Measurements from ENCODE around the gene IGFALS. TPM values are rescaled to one million over a fixed set of nuclear protein-coding genes. Genes with fewer than 3 reads are reported as not detected.

IGFALS gene
- total RNA-seq, 1 donor from 2014 or later: not detected

DNA sequence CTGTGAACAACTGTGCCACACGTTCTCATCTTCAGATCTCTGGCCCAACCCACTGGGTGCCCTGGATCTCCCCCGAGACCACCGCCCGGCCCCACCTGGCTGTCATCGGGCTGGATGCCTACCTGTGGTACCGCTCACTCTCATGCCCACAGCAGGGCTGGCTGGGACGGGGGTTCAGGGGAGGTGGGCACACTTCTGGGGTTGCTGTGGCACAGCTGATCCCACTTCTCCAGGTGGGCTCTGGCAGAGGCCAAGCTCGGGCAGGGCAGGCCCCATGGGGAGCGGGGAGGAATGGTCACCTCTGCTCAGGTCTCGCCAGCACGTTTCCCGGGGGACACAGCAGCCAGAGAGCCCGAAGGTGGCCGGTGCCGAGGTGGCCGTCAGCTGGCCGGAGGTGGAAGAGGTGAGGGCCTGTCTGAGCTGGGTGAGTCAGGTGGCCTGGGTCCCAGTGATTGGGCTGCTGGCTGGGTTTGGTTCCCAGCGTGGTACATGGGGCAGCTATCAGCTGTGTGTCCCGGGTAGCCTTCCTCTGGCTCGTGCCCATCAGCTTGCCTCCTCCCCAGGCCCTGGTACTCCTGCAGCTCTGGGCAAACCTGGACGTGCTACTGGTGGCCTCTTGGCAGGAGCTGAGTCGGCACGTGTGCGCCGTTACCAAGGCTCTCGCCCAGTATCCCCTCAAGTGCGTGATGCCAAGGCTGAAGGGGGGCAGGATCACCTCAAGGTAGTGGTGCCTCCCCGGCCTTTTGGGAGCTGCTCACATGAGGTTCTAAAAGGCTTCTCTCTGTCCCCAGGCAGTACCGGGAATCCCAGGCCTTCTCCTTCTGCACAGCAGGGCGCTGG lies 18.3 kb downstream of the IGFALS start:
- Mint-ChIP-seq H3K9me3 (no peaks in the 10 kb centered on the region), H3K27ac (no peak overlapping the region), H3K4me1 (ENCODE audit: low read depth) (peaks cover 8% of the 10 kb centered on the region), H3K36me3 (ENCODE audit: low read depth) (peaks cover 10% of the 10 kb centered on the region), H3K4me3 (peak overlapping the region; percentile 60), H3K27me3 (ENCODE audit: insufficient read depth) (no peaks in the 10 kb centered on the region)
- no peak for DNase-seq (ENCODE audit: low spot score)
- intact Hi-C loops (cut with micrococcal nuclease): no loop called here

DNA sequence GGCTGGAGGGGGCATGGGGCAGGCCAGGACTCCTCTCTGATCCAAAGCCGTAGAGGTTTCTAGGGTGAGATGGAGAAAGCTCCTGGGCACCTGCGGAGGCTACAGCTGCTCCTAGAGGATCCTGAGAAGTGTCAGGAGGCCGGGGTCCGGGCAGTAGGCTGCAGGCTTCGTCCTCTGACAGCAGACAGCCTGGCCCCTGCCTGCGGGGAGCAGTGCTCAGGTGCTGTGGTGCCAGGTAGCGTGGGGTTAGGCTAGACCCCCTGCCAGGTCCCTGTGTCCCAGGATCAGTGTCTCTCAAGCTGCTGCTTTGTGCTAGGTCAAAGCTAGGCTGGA lies 19.1 kb downstream of the IGFALS start:
- Mint-ChIP-seq H3K9me3 (no peaks in the 10 kb centered on the region), H3K27me3 (ENCODE audit: insufficient read depth) (no peaks in the 10 kb centered on the region), H3K36me3 (ENCODE audit: low read depth) (peaks cover 12% of the 10 kb centered on the region), H3K27ac (no peak overlapping the region), H3K4me1 (ENCODE audit: low read depth) (peaks cover 8% of the 10 kb centered on the region), H3K4me3 (peak overlapping the region; percentile 100)
- intact Hi-C loops (cut with micrococcal nuclease): loop anchor here (5.0 kb wide), 1 partner anchor 67 kb away; the partner anchor contains the start of gene MAPK8IP3
- no peak for DNase-seq (ENCODE audit: low spot score)

- DNase-seq (ENCODE audit: low spot score): peak; percentile 24
- H3K4me1 Mint-ChIP-seq (ENCODE audit: low read depth): peaks cover 8% of the 10 kb centered on the region
- intact Hi-C loops (cut with micrococcal nuclease): loop anchor here (1.0 to 5.0 kb wide), 6 partner anchors 8 to 169 kb away; partner anchors contain the start of genes CRAMP1, HAGH, IFT140 and JPT2
Measured at GRCh38 chr16:1773703-1774447, 19.6 kb downstream of the IGFALS start.

DNA sequence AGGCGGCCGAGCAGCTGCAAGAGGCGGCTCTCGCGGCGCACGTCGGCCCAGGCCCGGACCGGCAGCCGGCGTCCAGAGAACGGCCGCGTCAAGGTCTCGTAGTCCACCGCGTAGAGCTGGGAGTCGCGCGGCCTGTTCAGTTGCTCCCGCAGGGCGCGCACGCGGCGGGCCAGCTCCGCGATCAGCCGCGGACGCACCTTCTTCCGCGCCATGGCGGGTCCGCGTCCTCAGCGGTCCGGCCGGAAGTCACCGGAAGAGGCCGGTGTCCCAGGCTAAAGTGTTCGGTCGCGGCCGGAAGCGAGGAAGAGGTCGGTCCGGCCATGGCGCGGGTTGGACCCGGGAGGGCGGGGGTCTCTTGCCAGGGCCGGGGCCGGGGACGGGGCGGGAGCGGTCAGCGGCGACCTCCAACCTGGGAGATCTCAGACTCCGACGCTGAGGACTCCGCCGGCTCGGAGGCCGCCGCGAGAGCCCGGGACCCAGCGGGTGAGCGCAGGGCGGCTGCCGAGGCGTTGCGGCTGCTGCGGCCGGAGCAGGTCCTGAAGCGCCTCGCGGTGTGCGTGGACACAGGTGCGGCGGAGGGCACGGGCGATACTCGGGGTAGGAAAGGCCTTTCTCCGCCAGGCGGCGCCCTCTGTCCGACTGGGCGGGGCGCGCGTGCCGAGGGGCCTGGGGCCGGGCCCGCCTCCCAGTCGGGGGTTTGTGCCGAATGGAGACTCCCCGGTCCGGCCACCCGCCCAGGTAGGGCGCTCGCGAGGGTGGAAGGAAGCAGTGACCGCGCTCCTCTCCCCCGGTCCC lies 20.4 kb downstream of the IGFALS start, which contains the start of gene MRPS34:
Gene MRPS34 (minus strand): TSS at position 227 of the 795 bp plus-strand sequence. CDS start 15 bp downstream, at position 212.
- Mint-ChIP-seq H3K9me3 (no peaks in the 10 kb centered on the region), H3K27me3 (ENCODE audit: insufficient read depth) (no peaks in the 10 kb centered on the region), H3K27ac (peak within 1 kb of the TSS; percentile 98), H3K4me3 (peak within 1 kb of the TSS; percentile 100), H3K4me1 (ENCODE audit: low read depth) (peaks cover 8% of the 10 kb centered on the region), H3K36me3 (ENCODE audit: low read depth) (peaks cover 13% of the 10 kb centered on the region)
- intact Hi-C loops (cut with micrococcal nuclease): loop anchor here (1.0 to 5.0 kb wide), 6 partner anchors 9 to 170 kb away; partner anchors contain the start of genes CRAMP1, HAGH, IFT140 and JPT2
- peak; percentile 82 for DNase-seq (ENCODE audit: low spot score)

More at GRCh38 chr16:1773703-1774447, 19.6 kb downstream of the IGFALS start:
- Mint-ChIP-seq H3K27ac (peak overlapping the region; percentile 52), H3K9me3 (no peaks in the 10 kb centered on the region), H3K27me3 (ENCODE audit: insufficient read depth) (no peaks in the 10 kb centered on the region), H3K4me3 (peak overlapping the region; percentile 100), H3K36me3 (ENCODE audit: low read depth) (peaks cover 12% of the 10 kb centered on the region)

GRCh38 chr16:1772362-1772907 lies 21.1 kb downstream of the IGFALS start, which contains the start of gene EME2:
EME2 (plus strand) TSS chr16:1772810; CDS start chr16:1773228, 418 bp downstream.
- peak within 1 kb of the TSS; percentile 98 for H3K27ac Mint-ChIP-seq
- peak; percentile 46 for DNase-seq (ENCODE audit: low spot score)
- intact Hi-C loops (cut with micrococcal nuclease): loop anchor here (2.0 to 5.0 kb wide), 3 partner anchors 65 to 170 kb away; partner anchors contain the start of genes CRAMP1, IFT140, MAPK8IP3 and MSRB1
- peak within 1 kb of the TSS; percentile 100 for H3K4me3 Mint-ChIP-seq
- H3K27me3 Mint-ChIP-seq (ENCODE audit: insufficient read depth): no peaks in the 10 kb centered on the region
- H3K4me1 Mint-ChIP-seq (ENCODE audit: low read depth): peaks cover 8% of the 10 kb centered on the region
- no peaks in the 10 kb centered on the region for H3K9me3 Mint-ChIP-seq
- H3K36me3 Mint-ChIP-seq (ENCODE audit: low read depth): peaks cover 16% of the 10 kb centered on the region

- intact Hi-C loops (cut with micrococcal nuclease): loop anchor here (2.0 to 5.0 kb wide), 3 partner anchors 65 to 171 kb away; partner anchors contain the start of genes CRAMP1, IFT140, MAPK8IP3 and MSRB1
- H3K27ac Mint-ChIP-seq: peak overlapping the region; percentile 98
- H3K36me3 Mint-ChIP-seq (ENCODE audit: low read depth): peaks cover 18% of the 10 kb centered on the region
- no peaks in the 10 kb centered on the region for H3K27me3 Mint-ChIP-seq (ENCODE audit: insufficient read depth)
- peaks cover 8% of the 10 kb centered on the region for H3K4me1 Mint-ChIP-seq (ENCODE audit: low read depth)
- H3K4me3 Mint-ChIP-seq: peak overlapping the region; percentile 100
- no peaks in the 10 kb centered on the region for H3K9me3 Mint-ChIP-seq
- DNase-seq (ENCODE audit: low spot score): no peak
Measured at GRCh38 chr16:1771864-1772361, 21.6 kb downstream of the IGFALS start.

GRCh38 chr16:1771188-1771863 lies 22.2 kb downstream of the IGFALS start, which contains the start of gene NME3:
NME3 (minus strand) TSS chr16:1771543; CDS start chr16:1771534, 9 bp downstream.
- no peaks in the 10 kb centered on the region for H3K9me3 Mint-ChIP-seq
- H3K4me3 Mint-ChIP-seq: peak within 1 kb of the TSS; percentile 100
- H3K4me1 Mint-ChIP-seq (ENCODE audit: low read depth): peaks cover 8% of the 10 kb centered on the region
- H3K27me3 Mint-ChIP-seq (ENCODE audit: insufficient read depth): no peaks in the 10 kb centered on the region
- peaks cover 19% of the 10 kb centered on the region for H3K36me3 Mint-ChIP-seq (ENCODE audit: low read depth)
- intact Hi-C loops (cut with micrococcal nuclease): loop anchor here (5.0 kb wide), 1 partner anchor 64 kb away; the partner anchor contains the start of gene MAPK8IP3
- H3K27ac Mint-ChIP-seq: peak within 1 kb of the TSS; percentile 98
- DNase-seq (ENCODE audit: low spot score): peak; percentile 80

DNA sequence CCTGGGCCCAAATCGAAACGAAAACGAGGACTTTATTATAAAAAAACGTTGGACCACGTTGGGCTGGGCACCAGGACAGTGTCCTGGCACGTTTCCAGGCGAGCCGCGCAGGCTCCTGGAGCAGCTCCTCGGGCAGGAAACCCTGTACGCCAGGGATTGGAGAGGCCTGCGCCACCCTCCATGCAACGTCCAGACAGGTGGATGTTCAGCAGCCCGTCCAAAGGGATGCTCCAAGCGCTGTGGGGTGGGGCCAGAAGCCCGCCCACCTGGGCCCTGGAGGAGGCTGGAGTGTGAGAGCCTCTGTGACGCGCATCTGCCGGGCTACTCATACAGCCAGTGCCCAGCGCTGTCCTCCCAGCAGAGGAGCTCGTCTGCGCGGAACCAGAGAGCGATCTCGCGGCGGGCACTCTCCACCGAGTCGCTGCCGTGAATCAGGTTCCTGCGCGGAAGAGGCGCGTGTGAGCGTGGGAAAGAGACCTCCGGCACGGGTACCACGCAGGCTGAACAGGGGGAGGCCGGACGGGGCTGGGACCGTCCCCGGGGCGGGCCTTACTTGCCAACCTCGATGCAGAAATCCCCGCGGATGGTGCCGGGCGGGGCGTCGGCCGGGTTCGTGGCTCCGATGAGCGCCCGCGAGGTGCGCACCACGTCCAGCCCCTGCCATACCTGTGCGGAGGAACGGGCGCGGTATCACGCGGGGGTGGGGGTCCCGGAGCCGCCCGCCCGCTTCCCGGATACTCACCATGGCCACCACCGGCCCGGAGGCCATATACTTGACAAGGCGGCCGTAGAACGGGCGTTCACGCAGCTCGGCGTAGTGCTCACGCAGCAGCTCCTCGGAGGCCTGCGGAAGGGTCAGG lies 22.9 kb downstream of the IGFALS start:
- H3K4me3 Mint-ChIP-seq: peak overlapping the region; percentile 100
- H3K27ac Mint-ChIP-seq: peak overlapping the region; percentile 63
- intact Hi-C loops (cut with micrococcal nuclease): loop anchor here (5.0 kb wide), 1 partner anchor 63 kb away; the partner anchor contains the start of gene MAPK8IP3
- peaks cover 19% of the 10 kb centered on the region for H3K36me3 Mint-ChIP-seq (ENCODE audit: low read depth)
- H3K9me3 Mint-ChIP-seq: no peaks in the 10 kb centered on the region
- peak; percentile 37 for DNase-seq (ENCODE audit: low spot score)
- H3K4me1 Mint-ChIP-seq (ENCODE audit: low read depth): peaks cover 8% of the 10 kb centered on the region
- H3K27me3 Mint-ChIP-seq (ENCODE audit: insufficient read depth): no peaks in the 10 kb centered on the region

DNA sequence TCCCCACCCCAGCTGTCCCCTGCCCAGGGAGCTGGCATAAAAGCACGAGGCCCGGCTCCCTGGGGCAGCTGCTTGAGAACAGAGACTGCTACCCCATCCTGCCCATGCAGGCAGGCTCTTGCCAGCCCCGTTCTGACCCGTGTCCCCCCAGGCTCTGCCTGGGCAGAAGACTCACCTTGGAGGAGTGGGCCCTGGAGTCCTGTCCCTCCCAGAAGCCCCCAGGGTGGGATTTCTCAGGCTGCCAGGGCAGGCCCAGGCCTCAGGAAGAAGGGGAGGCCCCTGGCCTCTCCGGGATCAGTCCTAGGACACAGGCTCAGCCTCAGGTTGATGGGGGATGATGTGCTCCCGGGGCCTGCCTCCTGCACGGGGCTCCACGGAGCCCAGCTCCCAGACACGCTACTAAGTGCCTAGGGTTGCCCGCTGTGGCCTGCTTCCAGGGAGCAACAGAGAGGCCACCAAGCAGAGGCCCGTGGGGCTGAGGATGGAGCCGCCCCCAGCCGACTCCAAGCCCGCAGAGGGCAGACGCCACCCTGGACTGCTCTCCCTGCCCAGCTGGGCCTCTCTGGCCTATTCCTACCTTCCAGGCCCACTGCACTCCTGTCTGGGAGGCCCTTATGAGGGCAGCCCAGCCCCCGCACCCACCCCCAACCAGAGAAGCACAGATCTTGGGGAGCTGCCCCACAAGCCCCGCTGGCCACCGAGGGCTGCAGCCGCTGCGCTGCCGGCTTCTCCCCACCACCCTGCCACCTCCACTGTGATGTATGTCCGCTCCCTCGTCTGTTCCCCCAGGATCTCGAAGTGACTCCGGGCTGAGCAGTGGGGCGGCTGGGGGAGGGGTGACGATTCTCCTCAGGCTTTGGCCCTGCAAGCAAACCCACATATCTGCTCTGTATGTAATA lies 23.9 kb downstream of the IGFALS start:
- H3K9me3 Mint-ChIP-seq: no peaks in the 10 kb centered on the region
- H3K27ac Mint-ChIP-seq: no peak overlapping the region
- no peak for DNase-seq (ENCODE audit: low spot score)
- H3K4me1 Mint-ChIP-seq (ENCODE audit: low read depth): peaks cover 8% of the 10 kb centered on the region
- H3K36me3 Mint-ChIP-seq (ENCODE audit: low read depth): peaks cover 19% of the 10 kb centered on the region
- H3K27me3 Mint-ChIP-seq (ENCODE audit: insufficient read depth): no peaks in the 10 kb centered on the region
- intact Hi-C loops (cut with micrococcal nuclease): loop anchor here (5.0 kb wide), 1 partner anchor 62 kb away; the partner anchor contains the start of gene MAPK8IP3
- H3K4me3 Mint-ChIP-seq: peak overlapping the region; percentile 100
